Mucosa of descending colon (tissue), 3 donors: ENCODE measurements around the gene LILRB3. TPM values are rescaled to one million over a fixed set of nuclear protein-coding genes. Genes with fewer than 3 reads are reported as not detected.
"Not testable (repeated sequence)": the region's sequence is repeated elsewhere in the genome, so short reads cannot be mapped to it uniquely, and the experiment has no call there.

Experiments used
- ATAC-seq: fragments of 200-7000 bp; cut with Tn5 transposase; one replicate; pipeline ENCODE4 v1.9.1; 2020; ENCODE audit warnings: mild to moderate bottlenecking, moderate library complexity
- DNase-seq, 3 donors: peaks; one replicate each; pipeline ENCODE4 v3.0.0-alpha.2; 2020
- H3K36me3 ChIP-seq: fragments of 200-600 bp; one replicate; pipeline ENCODE4 v1.8.0; 2021; ENCODE audit warnings: low read depth, mild to moderate bottlenecking
- H3K4me1 ChIP-seq: fragments of 200-600 bp; one replicate; pipeline ENCODE4 v1.8.0; 2021; ENCODE audit warnings: low read depth, mild to moderate bottlenecking
- H3K4me3 ChIP-seq: fragments of 200-600 bp; one replicate; pipeline ENCODE4 v1.8.0; 2021; ENCODE audit warnings: mild to moderate bottlenecking
- H3K9me3 ChIP-seq: fragments of 200-600 bp; one replicate; pipeline ENCODE4 v1.8.0; 2021; ENCODE audit warnings: mild to moderate bottlenecking
- intact Hi-C, 2 donors: fragments of 100-400 bp; cut with DNase I in 1 of 2; cut with micrococcal nuclease in 1 of 2; formaldehyde crosslinking; loops; one replicate each; pipeline versions ENCODE4 v1.11.0 to v1.11.1; 2022; cut with DNase I, micrococcal nuclease
- total RNA-seq, 3 donors: library from RNA; stranded (reverse); fragmentation: NEBNext Ultra II Directional in 2 of 3; extraction: Animal tissue kit (Norgen Biotek cat#: 25700) in 2 of 3; gene quantifications; one replicate each; pipeline versions ENCODE4 v1.2.1 to v1.2.4, GENCODE V29; 2021 to 2023
- TF ChIP-seq, protein P1 (sequence below): fragments of 200-600 bp; IDR thresholded peaks from one replicate; pipeline ENCODE4 v1.8.0; 2022; ENCODE audit warnings: antibody characterized with exemption, mild to moderate bottlenecking
- donor health status: DM: no; HTN: no; CAD: no; lungs with moderate emphysema.
- donor health status: DM: no; HTN: no; CAD: no.
- donor health status: DM: no; HTN: yes; CAD: no.

LILRB3 gene
- total RNA-seq, 3 donors from 2014 or later: 0.67 to 7.7 (median 4.3) TPM

DNA sequence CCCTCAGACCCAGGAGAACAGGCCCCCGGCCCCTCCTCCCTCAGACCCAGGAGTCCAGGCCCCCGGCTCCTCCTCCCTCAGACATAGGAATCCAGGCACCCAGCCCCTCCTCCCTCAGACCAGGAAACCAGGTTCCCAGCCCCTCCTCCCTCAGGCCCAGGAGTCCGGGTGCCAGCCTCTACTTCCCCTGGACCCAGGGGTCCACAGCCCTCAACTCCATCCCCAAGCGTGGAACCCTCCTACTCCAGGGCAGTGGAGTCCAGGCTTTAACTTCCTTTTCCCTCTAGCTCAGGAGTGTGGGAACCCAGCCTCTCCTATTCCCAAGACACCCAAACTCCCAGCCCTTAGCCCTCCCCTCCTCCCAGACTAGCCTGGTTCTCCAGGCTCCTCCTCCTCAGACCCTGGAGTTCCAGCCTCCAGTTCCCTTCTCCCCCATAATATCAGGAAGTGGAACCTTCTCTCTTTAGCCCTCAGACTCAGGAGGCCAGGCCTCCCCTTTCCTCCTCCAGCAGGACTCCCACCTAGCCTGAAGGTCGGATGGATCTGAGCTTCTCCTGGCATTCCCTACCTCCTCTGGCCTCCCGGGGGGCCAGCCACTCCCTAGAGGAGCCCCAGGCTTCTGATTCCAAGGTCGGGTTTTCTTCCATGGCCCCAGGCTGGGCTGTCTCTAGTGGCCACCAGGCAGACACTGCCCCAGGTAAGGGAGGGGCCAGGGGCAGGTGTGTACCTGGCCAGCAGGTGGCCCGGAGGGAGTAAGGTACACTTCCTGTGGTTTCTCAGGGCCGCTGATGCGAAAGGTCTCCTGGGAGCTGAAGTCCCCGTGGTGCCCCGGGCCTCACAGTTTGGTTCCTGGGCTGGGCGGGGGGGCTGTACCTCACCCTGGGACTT is 50.1 kb downstream of the LILRB3 start, which contains the start of gene TMC4:
Gene TMC4 (minus strand): TSS at position 690 of the 888 bp plus-strand sequence. CDS start 43 bp downstream, at position 647.
- Histone ChIP-seq H3K4me3 (peak within 1 kb of the TSS; percentile 27), H3K9me3 (no peaks in the 10 kb centered on the region), H3K4me1 (peaks cover 3% of the 10 kb centered on the region), H3K36me3 (no peaks in the 10 kb centered on the region)
- ATAC-seq: peak; percentile 97
- peak; percentile 86 to 87 (median 86) for DNase-seq
- TF ChIP-seq, protein P1, sequence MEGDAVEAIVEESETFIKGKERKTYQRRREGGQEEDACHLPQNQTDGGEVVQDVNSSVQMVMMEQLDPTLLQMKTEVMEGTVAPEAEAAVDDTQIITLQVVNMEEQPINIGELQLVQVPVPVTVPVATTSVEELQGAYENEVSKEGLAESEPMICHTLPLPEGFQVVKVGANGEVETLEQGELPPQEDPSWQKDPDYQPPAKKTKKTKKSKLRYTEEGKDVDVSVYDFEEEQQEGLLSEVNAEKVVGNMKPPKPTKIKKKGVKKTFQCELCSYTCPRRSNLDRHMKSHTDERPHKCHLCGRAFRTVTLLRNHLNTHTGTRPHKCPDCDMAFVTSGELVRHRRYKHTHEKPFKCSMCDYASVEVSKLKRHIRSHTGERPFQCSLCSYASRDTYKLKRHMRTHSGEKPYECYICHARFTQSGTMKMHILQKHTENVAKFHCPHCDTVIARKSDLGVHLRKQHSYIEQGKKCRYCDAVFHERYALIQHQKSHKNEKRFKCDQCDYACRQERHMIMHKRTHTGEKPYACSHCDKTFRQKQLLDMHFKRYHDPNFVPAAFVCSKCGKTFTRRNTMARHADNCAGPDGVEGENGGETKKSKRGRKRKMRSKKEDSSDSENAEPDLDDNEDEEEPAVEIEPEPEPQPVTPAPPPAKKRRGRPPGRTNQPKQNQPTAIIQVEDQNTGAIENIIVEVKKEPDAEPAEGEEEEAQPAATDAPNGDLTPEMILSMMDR: peak; percentile 63
- intact Hi-C loops: no loop called here

- intact Hi-C loops, H3K9me3 ChIP-seq, ATAC-seq, H3K36me3 ChIP-seq, H3K4me3 ChIP-seq, H3K4me1 ChIP-seq: not testable (repeated sequence)
- DNase-seq: peak in 2 of 3 donors; percentile 39 to 50
These were observed 50.9 kb downstream of the LILRB3 start for GRCh38 chr19:54171736-54172431.

DNA sequence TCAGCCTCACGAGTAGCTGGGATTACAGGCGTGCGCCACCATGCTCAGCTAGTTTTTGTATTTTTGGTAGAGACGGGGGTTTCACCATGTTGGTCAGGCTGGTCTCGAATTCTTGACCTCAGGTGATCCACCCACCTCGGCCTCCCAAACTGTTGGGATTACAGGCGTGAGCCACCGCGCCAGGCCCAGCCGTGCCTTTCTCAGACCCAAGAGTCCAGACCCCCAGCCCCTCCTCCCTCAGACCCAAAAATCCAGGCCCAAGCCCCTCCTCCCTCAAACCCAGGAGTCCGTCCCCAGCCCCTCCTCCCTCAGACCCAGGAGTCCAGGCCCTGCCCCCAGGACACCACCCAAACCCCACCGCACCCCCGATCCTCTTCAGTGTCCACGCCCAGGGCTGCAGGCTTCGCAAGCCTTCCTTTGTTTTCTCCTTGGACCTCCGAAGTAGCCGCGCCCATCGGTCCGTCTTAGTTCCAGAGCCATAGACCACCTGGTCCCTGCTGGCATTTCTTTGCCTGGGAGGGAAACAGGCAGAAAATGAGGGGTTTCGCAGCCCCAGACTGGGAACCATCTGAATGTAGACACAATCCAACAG is 53.6 kb downstream of the LILRB3 start:
- TF ChIP-seq, protein P1: no peak
- no peaks in the 10 kb centered on the region for H3K36me3 ChIP-seq
- intact Hi-C loops: loop anchor here (5.0 kb wide), 1 partner anchor 63 kb away; no protein-coding TSS in a partner anchor
- ATAC-seq (no peak), DNase-seq (peak in 1 of 3 donors; percentile 39)
- peaks cover 10% of the 10 kb centered on the region for H3K4me1 ChIP-seq
- H3K4me3 ChIP-seq: no peak overlapping the region
- no peaks in the 10 kb centered on the region for H3K9me3 ChIP-seq

GRCh38 chr19:54168174-54168917 is 54.5 kb downstream of the LILRB3 start:
- no peak overlapping the region for H3K4me3 ChIP-seq
- ATAC-seq (peak; percentile 72), DNase-seq (peak; percentile 93 to 99 (median 97))
- TF ChIP-seq, protein P1: peak; percentile 96
- intact Hi-C loops: loop anchor here (5.0 kb wide), 1 partner anchor 64 kb away; no protein-coding TSS in a partner anchor
- H3K4me1 ChIP-seq: peaks cover 19% of the 10 kb centered on the region
- H3K36me3 ChIP-seq: no peaks in the 10 kb centered on the region
- H3K9me3 ChIP-seq: no peaks in the 10 kb centered on the region

Other genes with a start within 250 kb of the LILRB3 start
- not detected for gene CACNG6, start 231.4 kb downstream of the LILRB3 start, total RNA-seq
- not detected for gene VSTM1, start 159.1 kb downstream of the LILRB3 start, total RNA-seq
- not detected for gene TARM1, start 141.6 kb downstream of the LILRB3 start, total RNA-seq
- 1 to 10 TPM in 2 of 3 donors, under 1 TPM in 1; 0.35 to 1.8 (median 1.4) TPM for gene OSCAR, start 122.2 kb downstream of the LILRB3 start, total RNA-seq
- gene NDUFA3, start 120.2 kb downstream of the LILRB3 start, total RNA-seq: 100 to 1,000 TPM in 2 of 3 donors, 10 to 100 TPM in 1; 93.4 to 155 (median 139) TPM
- gene TFPT, start 107.3 kb downstream of the LILRB3 start, total RNA-seq: 10 to 100 TPM in 2 of 3 donors, 1 to 10 TPM in 1; 9.8 to 18.2 (median 15.3) TPM
- gene PRPF31, start 107.3 kb downstream of the LILRB3 start, total RNA-seq: 10 to 100 TPM; 34.3 to 54.6 (median 39.9) TPM
- 10 to 100 TPM; 42.4 to 47.9 (median 43.7) TPM for gene CNOT3, start 85.2 kb downstream of the LILRB3 start, total RNA-seq
- 10 to 100 TPM in 1 of 3 donors, 1 to 10 TPM in 2; 7.5 to 10.8 (median 8.0) TPM for gene LENG1, start 63.3 kb downstream of the LILRB3 start, total RNA-seq
- gene TMC4, start 49.8 kb downstream of the LILRB3 start, total RNA-seq: 100 to 1,000 TPM; 107 to 276 (median 178) TPM
- 100 to 1,000 TPM in 2 of 3 donors, 10 to 100 TPM in 1; 79.9 to 176 (median 113) TPM for gene MBOAT7, start 33.4 kb downstream of the LILRB3 start, total RNA-seq
- 10 to 100 TPM; 35.0 to 40.3 (median 35.2) TPM for gene TSEN34, start 31.7 kb downstream of the LILRB3 start, total RNA-seq
- 1,000 to 10,000 TPM in 2 of 3 donors, 100 to 1,000 TPM in 1; 873 to 1,110 (median 1,027) TPM for gene RPS9, start 22.1 kb downstream of the LILRB3 start, total RNA-seq
- 1 to 10 TPM in 2 of 3 donors, not detected in 1; 2.4 to 3.5 TPM for gene LILRA6, start 19.8 kb upstream of the LILRB3 start, total RNA-seq
- 10 to 100 TPM in 2 of 3 donors, 1 to 10 TPM in 1; 5.4 to 17.5 (median 12.2) TPM for gene LILRB5, start 34.3 kb upstream of the LILRB3 start, total RNA-seq
- gene LILRB2, start 58.1 kb upstream of the LILRB3 start, total RNA-seq: 1 to 10 TPM; 1.2 to 9.6 (median 4.7) TPM
- gene LILRA5, start 90.2 kb upstream of the LILRB3 start, total RNA-seq: 1 to 10 TPM in 2 of 3 donors, under 1 TPM in 1; 0.72 to 4.7 (median 1.8) TPM
- gene LILRA4, start 116.2 kb upstream of the LILRB3 start, total RNA-seq: not detected
- gene LAIR1, start 141.9 kb upstream of the LILRB3 start, total RNA-seq: 10 to 100 TPM in 2 of 3 donors, 1 to 10 TPM in 1; 5.4 to 26.7 (median 17.1) TPM
- gene TTYH1, start 192.5 kb upstream of the LILRB3 start, total RNA-seq: 1 to 10 TPM in 2 of 3 donors, under 1 TPM in 1; 0.55 to 8.7 (median 1.3) TPM
- gene LENG8, start 226.2 kb upstream of the LILRB3 start, total RNA-seq: 100 to 1,000 TPM; 157 to 214 (median 199) TPM
- 10 to 100 TPM in 2 of 3 donors, 1 to 10 TPM in 1; 9.2 to 21.6 (median 20.9) TPM for gene LENG9, start 240.8 kb upstream of the LILRB3 start, total RNA-seq